ENCODE measurements around the gene GH1. TPM values are rescaled to one million over a fixed set of nuclear protein-coding genes. Genes with fewer than 3 reads are reported as not detected.
"Not testable (repeated sequence)": the region's sequence is repeated elsewhere in the genome, so short reads cannot be mapped to it uniquely, and the experiment has no call there.

The GH1 gene
- total RNA-seq, 4 donors from 2014 or later, result not detected

DNA sequence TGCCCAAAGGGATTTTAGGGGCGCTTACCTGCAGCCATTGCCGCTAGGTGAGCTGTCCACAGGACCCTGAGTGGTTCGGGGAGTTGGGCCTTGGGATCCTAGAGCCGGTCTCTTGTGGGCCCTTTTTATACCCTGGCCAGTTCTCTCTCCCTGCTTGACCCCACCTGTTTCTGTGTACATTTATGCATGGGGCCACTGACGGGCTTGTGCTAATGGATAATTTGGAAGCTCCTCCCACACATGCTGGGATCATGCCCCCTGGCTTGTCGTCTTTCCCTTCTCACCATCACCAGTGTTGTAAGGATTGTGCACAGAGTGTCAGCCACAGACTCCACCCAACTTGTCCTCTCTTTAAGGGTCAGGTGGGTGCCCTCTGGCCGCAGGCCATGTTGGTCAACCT lies 45.1 kb downstream of the GH1 start, which contains the start of gene CSH2:
TSS of gene CSH2 (minus strand) at position 101 of the 400 bp plus-strand sequence. CDS start at position 38, 63 bp downstream.
- H3K4me1 ChIP-seq; DNase-seq (ENCODE audit: extremely low spot score); intact Hi-C loops (cut with DNase I); H3K9me3 ChIP-seq; H3K4me3 ChIP-seq; H3K27me3 ChIP-seq; H3K36me3 ChIP-seq; H3K27ac ChIP-seq (replicated peaks in 1 of 4): not testable (repeated sequence)
- WGBS, result 87% methylated on average over 4 of the region's 7 CpGs

DNA sequence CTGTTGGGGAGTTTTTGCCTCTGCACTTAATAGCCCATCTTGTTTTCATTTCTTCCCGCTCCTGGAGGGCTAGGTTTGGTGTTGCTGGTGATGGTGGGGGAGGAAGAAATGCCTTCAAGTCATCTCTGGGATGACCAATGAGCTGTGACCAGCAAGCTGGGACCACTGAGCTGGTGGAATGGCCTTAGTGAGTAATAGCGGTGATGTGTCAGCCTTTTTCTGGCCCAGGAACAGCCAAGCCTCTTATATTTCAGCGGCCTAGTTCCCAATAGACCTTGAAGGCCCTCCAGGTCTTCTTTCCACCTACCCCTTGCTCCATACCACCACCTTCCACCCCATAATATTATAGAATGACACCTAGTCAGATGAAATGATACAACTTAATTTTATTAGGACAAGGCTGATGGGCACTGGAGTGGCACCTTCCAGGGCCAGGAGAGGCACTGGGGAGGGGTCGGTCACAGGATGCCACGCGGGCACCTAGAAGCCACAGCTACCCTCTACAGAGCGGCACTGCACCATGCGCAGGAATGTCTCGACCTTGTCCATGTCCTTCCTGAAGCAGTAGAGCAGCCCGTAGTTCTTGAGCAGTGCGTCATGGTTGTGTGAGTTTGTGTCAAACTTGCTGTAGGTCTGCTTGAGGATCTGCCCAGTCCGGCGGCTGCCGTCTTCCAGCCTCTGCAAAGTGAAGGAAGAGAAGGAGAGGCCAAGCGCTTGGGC lies 46.8 kb downstream of the GH1 start:
- H3K27ac ChIP-seq (replicated peaks in 1 of 4); H3K4me3 ChIP-seq; H3K9me3 ChIP-seq; H3K27me3 ChIP-seq; H3K4me1 ChIP-seq; intact Hi-C loops (cut with DNase I); H3K36me3 ChIP-seq; DNase-seq (ENCODE audit: extremely low spot score): not testable (repeated sequence)
- 89% methylated on average over 13 of the region's 15 CpGs for WGBS

DNA sequence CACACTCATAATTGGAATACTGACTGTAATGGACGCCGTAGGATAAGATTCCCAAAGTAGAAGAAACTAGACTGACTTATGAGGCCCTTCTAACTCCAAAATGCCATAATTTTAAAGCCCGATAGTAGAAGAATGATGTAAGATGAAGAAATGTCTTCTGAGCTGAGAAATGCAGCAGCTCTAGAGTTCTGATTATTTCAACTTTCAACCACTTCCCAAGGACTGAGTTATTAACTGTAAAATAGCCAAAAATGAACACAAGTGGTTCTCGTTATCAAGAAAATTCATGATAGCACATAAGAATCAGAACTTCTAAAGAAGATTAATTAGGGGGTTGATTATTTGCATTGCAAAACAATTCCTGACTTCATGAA lies 48.4 kb downstream of the GH1 start:
- H3K4me3 ChIP-seq; H3K27me3 ChIP-seq; H3K36me3 ChIP-seq; H3K9me3 ChIP-seq; H3K4me1 ChIP-seq; DNase-seq (ENCODE audit: extremely low spot score); H3K27ac ChIP-seq (replicated peaks in 1 of 4); intact Hi-C loops (cut with DNase I): not testable (repeated sequence)
- 81% methylated on average over 4 of the region's 4 CpGs for WGBS

DNA sequence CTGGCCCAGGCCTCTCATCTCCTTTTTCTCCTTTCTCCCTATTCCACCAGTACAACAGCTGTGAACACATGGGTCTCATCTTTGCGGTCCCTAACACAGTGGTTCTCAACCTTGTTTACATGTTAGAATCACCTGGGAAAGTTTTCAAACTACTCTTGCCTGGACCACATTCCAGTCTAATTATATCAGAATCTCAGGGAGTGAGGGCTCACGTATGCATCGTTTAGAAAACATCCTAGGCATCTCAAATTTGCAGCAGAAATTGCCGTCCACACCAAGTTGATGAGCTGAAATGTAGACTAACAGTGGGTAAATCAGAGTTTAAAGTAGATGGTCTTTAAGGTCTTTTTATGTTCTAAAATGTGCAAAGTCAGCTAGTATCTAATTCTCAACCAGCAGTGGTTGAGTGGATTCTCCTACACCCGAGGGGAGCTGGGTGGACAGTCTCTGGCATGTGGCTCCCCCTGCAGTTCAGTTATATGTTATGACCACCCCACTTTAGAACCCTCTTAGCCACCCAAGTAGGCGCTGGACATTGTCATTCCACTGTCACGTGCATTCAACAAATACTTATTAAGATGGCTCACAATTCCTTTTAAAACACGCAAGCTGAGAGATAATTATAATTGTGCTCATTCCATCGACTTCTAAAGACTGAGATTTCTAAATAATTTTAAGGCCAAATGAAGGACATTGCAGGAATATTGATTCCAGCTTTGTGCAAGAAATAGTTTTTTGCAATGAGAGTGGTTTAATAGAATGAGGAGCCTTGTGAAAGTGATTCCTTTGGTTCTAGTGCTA lies 48.9 kb downstream of the GH1 start:
- H3K27me3 ChIP-seq; H3K4me1 ChIP-seq; H3K27ac ChIP-seq (replicated peaks in 1 of 4); DNase-seq (ENCODE audit: extremely low spot score); intact Hi-C loops (cut with DNase I); H3K4me3 ChIP-seq; H3K9me3 ChIP-seq; H3K36me3 ChIP-seq: not testable (repeated sequence)
- 49% methylated on average over 8 of the region's 9 CpGs for WGBS

Small RNA genes lying within 50 kb of the gene (small RNA-seq; reads per million reads assigned to genes)
- gene AC040958.1, result 0 reads per million in 3 donors
- 0 reads per million in 3 donors for gene AC127029.1
- 0 reads per million in 3 donors for gene GH1

Other genes with a start within 250 kb of the GH1 start
- gene LIMD2, start 218.7 kb downstream of the GH1 start, total RNA-seq, result 10 to 100 TPM in 2 of 4 donors, 1 to 10 TPM in 2; 3.1 to 14.9 (median 8.0) TPM
- 10 to 100 TPM; 18.2 to 20.5 (median 20.1) TPM for gene STRADA, start 177.0 kb downstream of the GH1 start, total RNA-seq
- 10 to 100 TPM; 47.3 to 60.7 (median 56.2) TPM for gene CCDC47, start 145.2 kb downstream of the GH1 start, total RNA-seq
- gene DDX42, start 144.7 kb downstream of the GH1 start, total RNA-seq, result 10 to 100 TPM; 80.4 to 93.9 (median 84.3) TPM
- 100 to 1,000 TPM in 1 of 4 donors, 10 to 100 TPM in 3; 71.2 to 117 (median 92.1) TPM for gene PSMC5, start 91.4 kb downstream of the GH1 start, total RNA-seq
- gene FTSJ3, start 91.2 kb downstream of the GH1 start, total RNA-seq, result 10 to 100 TPM; 46.8 to 72.4 (median 56.2) TPM
- 100 to 1,000 TPM; 112 to 136 (median 127) TPM for gene SMARCD2, start 76.2 kb downstream of the GH1 start, total RNA-seq
- gene CSH2, start 45.2 kb downstream of the GH1 start, total RNA-seq, result not detected
- gene GH2, start 36.9 kb downstream of the GH1 start, total RNA-seq, result not detected
- gene CSH1, start 22.3 kb downstream of the GH1 start, total RNA-seq, result not detected
- not detected for gene CSHL1, start 7.6 kb downstream of the GH1 start, total RNA-seq
- 1 to 10 TPM; 2.1 to 6.1 (median 5.8) TPM for gene CD79B, start 13.5 kb upstream of the GH1 start, total RNA-seq
- gene SCN4A, start 54.1 kb upstream of the GH1 start, total RNA-seq, result under 1 TPM; under 0.01 to 0.71 (median 0.20) TPM
- under 1 TPM in 3 of 4 donors, not detected in 1; 0.23 to 0.42 (median 0.39) TPM for gene PRR29, start 79.5 kb upstream of the GH1 start, total RNA-seq
- gene ICAM2, start 101.8 kb upstream of the GH1 start, total RNA-seq, result 10 to 100 TPM; 22.4 to 75.1 (median 58.1) TPM
- 10 to 100 TPM in 1 of 4 donors, 1 to 10 TPM in 3; 6.2 to 11.2 (median 9.3) TPM for gene ERN1, start 211.3 kb upstream of the GH1 start, total RNA-seq